ENCODE results near the gene LDB2.

- TF ChIP-seq POLR2AphosphoS5 (IDR thresholded peaks at IDR 0.05; ENCODE audit: low read depth, low read length) (no peak), POLR2A (IDR thresholded peaks at IDR 0.05; ENCODE audit: low read depth, low read length) (no peak)
These were observed 270.4 kb downstream of the LDB2 start for GRCh38 chr4:16627999-16628398.
